HCT116 (cell line): ENCODE measurements around the gene SECTM1. TPM values are rescaled to one million over a fixed set of nuclear protein-coding genes. Genes with fewer than 3 reads are reported as not detected.

Experiments used
- ATAC-seq: fragments of 200-7000 bp; cut with Tn5 transposase; 2 replicates; pipeline ENCODE4 v1.9.1; 2020; ENCODE audit warnings: mild to moderate bottlenecking, moderate library complexity
- BruUV-seq: library from RNA; stranded (reverse); fragments of 400-500 nt; replicated peaks from 2 replicates; lab custom pipeline; 2021; lab: Mats Ljungman, UMichigan
- CTCF ChIA-PET: fragments of 300-600 bp; sonication (Branson Sonifier 250); formaldehyde crosslinking; loops from one replicate; lab custom pipeline; 2021; ENCODE audit warnings: antibody characterized with exemption; lab: Charles Lee
- POLR2A ChIA-PET: fragments of 300-600, 350-600 bp; sonication (Branson Sonifier 250); formaldehyde crosslinking; loops from one replicate; lab custom pipeline; 2021; ENCODE audit warnings: antibody characterized with exemption; lab: Charles Lee
- RAD21 ChIA-PET, 2 experiments: fragments of 300-600 bp; sonication (Branson Sonifier 250); formaldehyde crosslinking; loops; one replicate each; lab custom pipeline; 2023; ENCODE audit warnings: low total read pairs in 2 of 2; ENCODE audit not compliant: uncharacterized antibody in 2 of 2, unreplicated experiment in 2 of 2, low non-redundant PET in 1 of 2; lab: Charles Lee
- DNase-seq: peaks from one replicate; pipeline ENCODE4 v3.0.0-alpha.2; 2010; ENCODE audit warnings: low read depth, low spot score
- H2AFZ ChIP-seq: fragments of 200-600 bp; shearing (Covaris generic), sonication (generic); 2 replicates; pipeline ENCODE4 v1.6.1; 2017; ENCODE audit warnings: low read depth, mixed run types, mixed read lengths, antibody characterized with exemption, low read length; ENCODE audit not compliant: poor library complexity, severe bottlenecking
- H3K27ac ChIP-seq: 2 replicates; pipeline ENCODE4 v1.5.1; 2012; ENCODE audit warnings: low read depth, low read length
- H3K27me3 ChIP-seq: fragments of 200-600 bp; sonication (generic); 2 replicates; pipeline ENCODE4 v1.6.1; 2016; ENCODE audit warnings: mixed run types, low read length, mixed read lengths; ENCODE audit not compliant: insufficient read depth
- H3K36me3 ChIP-seq, 2 experiments: fragments of 200-500 bp in 1 of 2; fragments of 200-600 bp in 1 of 2; sonication (Bioruptor generic) in 1 of 2; sonication (generic) in 1 of 2; 2 replicates each; pipeline versions ENCODE4 v1.5.1 to v1.6.1; 2014 to 2016; ENCODE audit warnings: low read length in 2 of 2, inconsistent platforms in 1 of 2, mixed read lengths in 1 of 2, mixed run types in 1 of 2; ENCODE audit not compliant: insufficient read depth in 2 of 2, control insufficient read depth in 1 of 2
- H3K4me1 ChIP-seq, 2 experiments: fragments of 200-600 bp in 1 of 2; sonication (generic) in 1 of 2; 2 replicates each; pipeline versions ENCODE4 v1.5.1 to v1.6.1; 2012 to 2017; ENCODE audit warnings: low read length in 2 of 2, inconsistent platforms in 1 of 2, mild to moderate bottlenecking in 1 of 2, mixed read lengths in 1 of 2, mixed run types in 1 of 2, moderate library complexity in 1 of 2; ENCODE audit not compliant: insufficient read depth in 2 of 2, control insufficient read depth in 1 of 2
- H3K4me2 ChIP-seq: fragments of 200-600 bp; sonication (generic); 2 replicates; pipeline ENCODE4 v1.6.1; 2017; ENCODE audit warnings: mixed run types, low read length, mixed read lengths
- H3K4me3 ChIP-seq, 2 experiments: fragments of 200-600 bp in 1 of 2; sonication (generic) in 1 of 2; replicated peaks in 1 of 2; 2 replicates each; pipeline ENCODE4 v1.5.1; 2011 to 2016; ENCODE audit warnings: low read length in 2 of 2, control low read depth in 1 of 2, low read depth in 1 of 2, mild to moderate bottlenecking in 1 of 2, mixed read lengths in 1 of 2, mixed run types in 1 of 2
- H3K79me2 ChIP-seq: fragments of 200-600 bp; sonication (generic); 2 replicates; pipeline ENCODE4 v1.6.1; 2017; ENCODE audit warnings: mild to moderate bottlenecking, mixed run types, low read length, moderate library complexity, mixed read lengths; ENCODE audit not compliant: insufficient read depth
- H3K9ac ChIP-seq: fragments of 200-600 bp; sonication (generic); 2 replicates; pipeline ENCODE4 v1.6.1; 2016; ENCODE audit warnings: low read length, mixed read lengths
- H3K9me2 ChIP-seq: fragments of 200-600 bp; sonication (generic), shearing (Covaris generic); 2 replicates; pipeline ENCODE4 v1.6.1; 2017; ENCODE audit warnings: mixed run types, mild to moderate bottlenecking, moderate library complexity; ENCODE audit not compliant: insufficient read depth
- H3K9me3 ChIP-seq, 2 experiments: fragments of 200-500 bp in 1 of 2; fragments of 200-600 bp in 1 of 2; sonication (Bioruptor generic) in 1 of 2; sonication (generic) in 1 of 2; 2 replicates each; pipeline ENCODE4 v1.6.1; 2014 to 2017; ENCODE audit warnings: low read length in 2 of 2, mixed read lengths in 2 of 2, inconsistent platforms in 1 of 2, low read depth in 1 of 2, mild to moderate bottlenecking in 1 of 2, mixed run types in 1 of 2, moderate library complexity in 1 of 2; ENCODE audit not compliant: control insufficient read depth in 1 of 2, insufficient read depth in 1 of 2
- H4K20me1 ChIP-seq: fragments of 200-600 bp; sonication (generic), shearing (Covaris generic); 2 replicates; pipeline ENCODE4 v1.6.1; 2017; ENCODE audit warnings: mixed run types, mild to moderate bottlenecking, moderate library complexity; ENCODE audit not compliant: insufficient read depth
- CEBPB ChIP-seq: IDR thresholded peaks from 2 replicates; pipeline ENCODE4 v1.6.1; 2012; ENCODE audit warnings: low read depth
- EGR1 ChIP-seq: IDR thresholded peaks from 2 replicates; pipeline ENCODE4 v1.6.1; 2012; ENCODE audit warnings: low read depth
- EZH2 ChIP-seq: fragments of 200-600 bp; sonication (generic); IDR thresholded peaks from 2 replicates; pipeline ENCODE4 v1.6.1; 2017; ENCODE audit warnings: antibody characterized with exemption, mixed run types
- EZH2phosphoT487 ChIP-seq: fragments of 200-600 bp; IDR thresholded peaks from 2 replicates; pipeline ENCODE4 v1.6.1; 2018; ENCODE audit warnings: antibody characterized with exemption, borderline replicate concordance
- FOSL1 ChIP-seq: IDR thresholded peaks from 2 replicates; pipeline ENCODE4 v1.6.1; 2012; ENCODE audit warnings: low read depth
- JUND ChIP-seq: IDR thresholded peaks from 2 replicates; pipeline ENCODE4 v1.6.1; 2012
- POLR2A ChIP-seq: IDR thresholded peaks from 2 replicates; pipeline ENCODE4 v1.7.0; 2011; ENCODE audit warnings: borderline replicate concordance; ENCODE audit not compliant: insufficient read depth, insufficient read length; ENCODE audit errors: extremely low read depth
- POLR2AphosphoS5 ChIP-seq: IDR thresholded peaks from 2 replicates; pipeline ENCODE4 v1.6.1; 2011; ENCODE audit warnings: mild to moderate bottlenecking, low read depth, low read length, moderate library complexity
- RAD21 ChIP-seq: IDR thresholded peaks from 2 replicates; pipeline ENCODE4 v1.6.1; 2012; ENCODE audit warnings: low read depth, mild to moderate bottlenecking
- SIN3A ChIP-seq: IDR thresholded peaks from 2 replicates; pipeline ENCODE4 v1.6.1; 2012; ENCODE audit warnings: low read depth
- SP1 ChIP-seq: IDR thresholded peaks from 2 replicates; pipeline ENCODE4 v1.6.1; 2012; ENCODE audit warnings: low read depth
- TCF7L2 ChIP-seq: IDR thresholded peaks from 2 replicates; pipeline ENCODE4 v1.7.0; 2011; ENCODE audit warnings: borderline replicate concordance, inconsistent platforms; ENCODE audit not compliant: insufficient read depth, insufficient read length; ENCODE audit errors: extremely low read depth
- ZFX ChIP-seq: fragments of 450-650 bp; IDR thresholded peaks from 2 replicates; pipeline ENCODE4 v1.6.1; 2017
- ZNF274 ChIP-seq: fragments of 200-500 bp; sonication (Bioruptor generic); IDR thresholded peaks from 2 replicates; pipeline ENCODE4 v1.6.1; 2014; ENCODE audit warnings: mild to moderate bottlenecking, low read depth, low read length, inconsistent platforms
- intact Hi-C: fragments of 100-400 bp; cut with micrococcal nuclease; formaldehyde crosslinking; loops from 2 replicates; pipeline ENCODE4 v1.10.0; 2022
- total RNA-seq: library from RNA; stranded (reverse); gene quantifications from one replicate; pipeline ENCODE4 v1.2.1, GENCODE V29; 2021; ENCODE audit not compliant: unreplicated experiment
- TF ChIP-seq, protein P1 (sequence below): IDR thresholded peaks from 2 replicates; pipeline ENCODE4 v1.6.1; 2012
- TF ChIP-seq, protein P2 (sequence below), 3 experiments: fragments of 200-600 bp in 1 of 3; sonication (generic) in 1 of 3; IDR thresholded peaks in 2 of 3; conservative IDR thresholded peaks in 1 of 3; 2 replicates each; pipeline ENCODE4 v1.5.1; 2012 to 2017; ENCODE audit warnings: low read depth in 2 of 3, low read length in 2 of 3, antibody characterized with exemption in 1 of 3, borderline replicate concordance in 1 of 3, control low read depth in 1 of 3, mild to moderate bottlenecking in 1 of 3, mixed read lengths in 1 of 3, mixed run types in 1 of 3, moderate library complexity in 1 of 3; ENCODE audit not compliant: insufficient read depth in 1 of 3
- TF ChIP-seq, protein P3 (sequence below): IDR thresholded peaks from 2 replicates; pipeline ENCODE4 v1.6.1; 2012

SECTM1 gene
- total RNA-seq, 1 experiment from 2014 or later = 6.8 TPM

DNA sequence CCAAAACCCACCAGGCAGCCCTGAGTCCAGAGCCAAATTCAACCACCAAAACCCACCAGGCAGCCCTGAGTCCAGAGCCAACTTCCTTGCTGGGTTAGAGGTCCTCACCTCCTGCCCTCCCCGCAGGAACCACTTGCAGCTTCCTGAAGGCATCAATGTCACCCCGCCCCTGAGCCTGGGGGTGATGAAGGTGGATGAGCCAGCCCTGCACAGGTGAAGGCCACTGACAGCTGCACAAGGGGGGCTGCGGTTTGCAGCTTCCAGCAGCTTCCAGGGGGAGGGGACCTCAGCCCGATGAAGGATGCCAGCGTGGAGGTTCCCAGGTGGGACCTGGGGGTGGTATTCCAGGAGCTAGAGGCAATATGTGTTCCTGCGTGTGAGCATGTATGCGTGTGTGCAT, 52.5 kb downstream of the SECTM1 start (continued):
- TF ChIP-seq CEBPB = no peak
- no peak for TF ChIP-seq EGR1
- TF ChIP-seq, protein P1, sequence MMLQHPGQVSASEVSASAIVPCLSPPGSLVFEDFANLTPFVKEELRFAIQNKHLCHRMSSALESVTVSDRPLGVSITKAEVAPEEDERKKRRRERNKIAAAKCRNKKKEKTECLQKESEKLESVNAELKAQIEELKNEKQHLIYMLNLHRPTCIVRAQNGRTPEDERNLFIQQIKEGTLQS = no peak
- TF ChIP-seq TCF7L2 = no peak
- no peak for TF ChIP-seq JUND

DNA sequence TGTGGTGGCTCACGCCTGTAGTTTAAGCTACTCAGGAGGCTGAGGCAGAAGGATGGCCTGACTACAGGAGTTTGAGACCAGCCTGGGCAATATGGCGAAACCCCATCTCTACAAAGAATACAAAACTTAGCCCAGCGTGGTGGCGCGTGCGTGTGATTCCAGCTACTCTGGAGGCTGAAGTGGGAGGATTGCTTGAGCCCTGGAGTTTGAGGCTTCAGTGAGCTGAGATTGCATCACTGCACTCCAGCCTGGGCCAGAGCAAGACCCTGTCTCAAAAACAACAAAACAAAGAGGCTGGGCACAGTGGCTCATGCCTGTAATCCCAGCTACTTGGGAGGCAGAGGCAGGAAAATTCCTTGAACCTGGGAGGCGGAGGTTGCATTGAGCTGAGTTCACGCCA, 53.0 kb downstream of the SECTM1 start:
- H3K79me2 ChIP-seq = no peaks in the 10 kb centered on the region
- TF ChIP-seq TCF7L2 (no peak), SIN3A (no peak), EZH2phosphoT487 (no peak), EZH2 (no peak), RAD21 (no peak), POLR2AphosphoS5 (no peak), CEBPB (no peak), SP1 (no peak), FOSL1 (no peak), ZNF274 (no peak), JUND (no peak), ZFX (no peak), POLR2A (no peak)
- TF ChIP-seq, protein P2, sequence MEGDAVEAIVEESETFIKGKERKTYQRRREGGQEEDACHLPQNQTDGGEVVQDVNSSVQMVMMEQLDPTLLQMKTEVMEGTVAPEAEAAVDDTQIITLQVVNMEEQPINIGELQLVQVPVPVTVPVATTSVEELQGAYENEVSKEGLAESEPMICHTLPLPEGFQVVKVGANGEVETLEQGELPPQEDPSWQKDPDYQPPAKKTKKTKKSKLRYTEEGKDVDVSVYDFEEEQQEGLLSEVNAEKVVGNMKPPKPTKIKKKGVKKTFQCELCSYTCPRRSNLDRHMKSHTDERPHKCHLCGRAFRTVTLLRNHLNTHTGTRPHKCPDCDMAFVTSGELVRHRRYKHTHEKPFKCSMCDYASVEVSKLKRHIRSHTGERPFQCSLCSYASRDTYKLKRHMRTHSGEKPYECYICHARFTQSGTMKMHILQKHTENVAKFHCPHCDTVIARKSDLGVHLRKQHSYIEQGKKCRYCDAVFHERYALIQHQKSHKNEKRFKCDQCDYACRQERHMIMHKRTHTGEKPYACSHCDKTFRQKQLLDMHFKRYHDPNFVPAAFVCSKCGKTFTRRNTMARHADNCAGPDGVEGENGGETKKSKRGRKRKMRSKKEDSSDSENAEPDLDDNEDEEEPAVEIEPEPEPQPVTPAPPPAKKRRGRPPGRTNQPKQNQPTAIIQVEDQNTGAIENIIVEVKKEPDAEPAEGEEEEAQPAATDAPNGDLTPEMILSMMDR (IDR thresholded peaks at IDR 0.05 in 2 of 3, conservative IDR thresholded peaks at IDR 0.05 in 1 of 3; ENCODE audit: borderline replicate concordance in 1 of 3, insufficient read depth in 1 of 3, low read depth in 2 of 3, low read length in 2 of 3) = no peak
- TF ChIP-seq, protein P3, sequence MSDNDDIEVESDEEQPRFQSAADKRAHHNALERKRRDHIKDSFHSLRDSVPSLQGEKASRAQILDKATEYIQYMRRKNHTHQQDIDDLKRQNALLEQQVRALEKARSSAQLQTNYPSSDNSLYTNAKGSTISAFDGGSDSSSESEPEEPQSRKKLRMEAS = no peak
- TF ChIP-seq, protein P1 = no peak
- no peak for ATAC-seq
- intact Hi-C loops = no loop called here
- H3K27ac ChIP-seq = no peak overlapping the region
- ChIA-PET RAD21 (no interaction called here), POLR2A (interaction anchor here (1.0 to 4.8 kb wide), 3 partner anchors 11 to 51 kb away, joined by 3 to 35 read pairs (median 3); partner anchors contain the start of gene SLC16A3), CTCF (no interaction called here)
- H3K9me3 ChIP-seq = no peaks in the 10 kb centered on the region
- H3K36me3 ChIP-seq = no peaks in the 10 kb centered on the region
- no peaks in the 10 kb centered on the region for H3K27me3 ChIP-seq
- no peak overlapping the region for H3K4me2 ChIP-seq
- peaks cover 31 to 44% of the 10 kb centered on the region in 2 experiments for H3K4me1 ChIP-seq
- no peaks in the 10 kb centered on the region for H3K9me2 ChIP-seq
- no peak overlapping the region for H3K9ac ChIP-seq
- no peak for DNase-seq
- H2AFZ ChIP-seq = no peak overlapping the region
- H4K20me1 ChIP-seq = no peaks in the 10 kb centered on the region
- BruUV-seq = no TSS peak
- H3K4me3 ChIP-seq = no peak overlapping the region
